M059J (cell line): ENCODE data around the gene MTCL3.

Source experiments
- DNase-seq: peaks from one replicate; pipeline ENCODE4 v3.0.0-alpha.2; 2012; ENCODE audit warnings: low read depth

Gene MTCL3

GRCh38 chr6:127515234-127515793, 3.8 kb downstream of the MTCL3 start:
- no peak for DNase-seq

DNA sequence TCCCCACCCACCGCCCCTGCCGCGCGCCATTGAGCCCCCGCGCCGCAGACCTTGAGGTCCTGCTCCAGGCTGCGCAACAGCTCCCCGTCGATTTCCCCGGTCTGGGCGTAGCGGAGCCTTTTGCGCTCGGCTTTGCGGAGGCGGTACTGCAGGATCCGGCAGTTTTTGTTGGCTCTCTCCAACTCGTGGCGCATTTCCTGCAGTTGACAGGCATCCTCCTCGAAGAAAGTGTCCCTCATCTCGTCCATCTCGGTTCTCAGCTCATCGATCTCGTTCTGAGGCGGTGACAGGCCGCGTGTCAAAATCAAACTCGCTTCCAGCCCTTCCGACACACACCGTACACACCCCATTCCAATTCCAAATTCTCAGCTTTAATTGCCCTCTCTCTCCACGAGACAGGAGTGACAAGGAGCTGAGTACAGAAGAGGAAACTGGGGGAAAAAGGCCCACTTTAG, 4.3 kb downstream of the MTCL3 start:
- DNase-seq: no peak

- no peak for DNase-seq
These were observed 4.9 kb downstream of the MTCL3 start for GRCh38 chr6:127514179-127514772.

DNA sequence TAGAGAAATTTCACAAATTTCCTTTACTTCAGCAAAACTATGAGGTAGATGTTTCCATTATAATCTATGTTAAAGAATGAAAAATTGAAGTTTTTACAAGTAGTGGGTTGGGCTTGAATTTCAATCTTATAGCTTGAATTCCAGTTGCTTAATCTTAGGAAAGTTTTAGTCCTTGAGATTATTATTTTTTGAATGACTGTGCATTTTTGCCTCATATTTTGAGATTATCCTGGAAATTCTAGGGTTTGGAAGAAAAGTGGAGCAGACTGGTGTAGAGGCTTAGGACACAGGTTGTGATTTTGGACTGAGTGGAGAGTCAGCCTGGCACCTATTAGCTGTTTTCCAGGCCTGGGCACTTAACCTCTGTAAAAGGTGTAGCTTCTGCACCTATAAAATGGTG, 5.7 kb downstream of the MTCL3 start:
- DNase-seq: no peak

DNA sequence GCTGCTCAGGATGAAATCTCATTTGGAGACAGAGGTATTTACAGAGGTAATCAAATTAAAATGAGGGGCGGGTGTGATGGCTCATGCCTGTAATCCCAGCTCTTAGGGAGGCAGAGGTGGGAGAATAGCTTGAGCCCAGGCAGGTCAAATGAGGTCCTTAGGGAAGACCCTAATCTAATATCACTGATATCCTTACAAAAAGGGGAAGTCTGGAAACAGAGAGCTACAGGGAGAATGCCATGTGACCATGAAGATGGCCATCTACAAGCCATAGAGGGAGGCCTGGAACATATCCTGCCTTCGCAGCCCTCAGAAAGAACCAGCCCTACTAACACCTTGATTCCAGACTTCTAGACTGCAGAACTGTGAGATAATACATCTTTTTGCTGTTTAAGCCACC, 8.3 kb downstream of the MTCL3 start:
- no peak for DNase-seq

- DNase-seq: no peak
These were observed 12.2 kb downstream of the MTCL3 start for GRCh38 chr6:127506894-127507293.

- DNase-seq: no peak
These were observed 16.1 kb downstream of the MTCL3 start for GRCh38 chr6:127503022-127503421.

DNA sequence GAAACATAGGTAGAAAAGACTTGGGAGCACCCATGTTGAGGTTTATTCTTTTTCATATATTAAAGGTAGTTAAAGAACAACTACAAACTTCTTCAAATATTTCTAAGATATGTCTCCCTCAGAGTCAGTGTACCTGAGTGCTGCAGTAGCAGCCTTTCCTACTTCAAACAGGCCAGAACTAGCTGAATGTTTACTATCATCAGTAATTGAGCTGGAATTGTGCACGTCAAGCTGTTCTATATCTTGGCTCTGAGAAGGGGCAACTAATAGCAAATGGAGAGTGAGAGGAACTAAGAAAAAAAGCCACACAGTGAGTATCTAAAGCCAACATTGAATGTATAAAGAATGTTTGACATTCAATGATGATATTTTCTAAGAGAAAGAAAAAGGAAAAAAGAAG, 21.7 kb downstream of the MTCL3 start:
- no peak for DNase-seq

GRCh38 chr6:127496471-127496870, 22.7 kb downstream of the MTCL3 start:
- DNase-seq: no peak

DNA sequence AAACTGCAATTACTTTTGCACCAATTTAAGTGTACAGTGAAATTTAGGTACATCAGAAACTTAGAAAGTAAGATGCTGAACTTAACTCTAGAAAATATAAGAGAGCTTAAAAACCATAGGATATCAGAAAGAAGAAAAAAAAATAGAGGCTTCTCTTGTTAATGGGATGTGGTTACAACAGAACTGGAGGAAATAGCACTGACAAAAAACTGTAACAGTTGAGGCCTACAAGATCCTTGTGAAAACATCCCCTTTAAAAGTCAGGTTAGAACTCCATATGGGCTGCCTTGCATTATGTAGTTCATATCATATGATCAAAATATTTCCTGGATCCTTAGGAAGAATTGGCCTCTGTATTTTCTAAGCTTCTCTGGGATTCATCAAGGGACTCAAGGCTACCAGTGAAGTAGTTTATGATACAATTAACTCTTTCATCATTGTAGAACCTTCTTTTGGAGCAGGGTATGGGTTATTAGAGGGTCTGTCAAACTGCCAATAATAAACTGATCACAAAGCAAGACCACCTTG, 24.8 kb downstream of the MTCL3 start:
- no peak for DNase-seq

- DNase-seq: no peak
These were observed 29.9 kb downstream of the MTCL3 start for GRCh38 chr6:127489248-127489647.

DNA sequence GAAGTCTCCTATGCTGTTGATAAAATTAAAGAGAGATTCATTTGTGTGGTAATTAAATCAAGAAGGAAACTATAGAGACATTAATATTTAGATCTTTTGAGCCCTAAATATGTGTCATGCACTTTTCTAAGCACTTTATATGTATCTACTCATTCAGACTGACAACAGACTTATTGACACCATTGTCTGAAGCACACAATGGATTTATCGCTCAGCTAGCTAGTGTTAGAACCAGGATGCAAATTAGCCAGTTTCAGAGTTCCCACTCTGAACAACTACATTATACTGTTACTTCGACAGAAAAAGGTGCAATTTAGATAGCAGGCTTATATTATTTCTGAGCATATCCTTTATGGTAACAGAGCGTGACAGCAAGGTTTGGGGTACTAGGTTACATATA, 32.2 kb downstream of the MTCL3 start:
- DNase-seq: no peak

DNA sequence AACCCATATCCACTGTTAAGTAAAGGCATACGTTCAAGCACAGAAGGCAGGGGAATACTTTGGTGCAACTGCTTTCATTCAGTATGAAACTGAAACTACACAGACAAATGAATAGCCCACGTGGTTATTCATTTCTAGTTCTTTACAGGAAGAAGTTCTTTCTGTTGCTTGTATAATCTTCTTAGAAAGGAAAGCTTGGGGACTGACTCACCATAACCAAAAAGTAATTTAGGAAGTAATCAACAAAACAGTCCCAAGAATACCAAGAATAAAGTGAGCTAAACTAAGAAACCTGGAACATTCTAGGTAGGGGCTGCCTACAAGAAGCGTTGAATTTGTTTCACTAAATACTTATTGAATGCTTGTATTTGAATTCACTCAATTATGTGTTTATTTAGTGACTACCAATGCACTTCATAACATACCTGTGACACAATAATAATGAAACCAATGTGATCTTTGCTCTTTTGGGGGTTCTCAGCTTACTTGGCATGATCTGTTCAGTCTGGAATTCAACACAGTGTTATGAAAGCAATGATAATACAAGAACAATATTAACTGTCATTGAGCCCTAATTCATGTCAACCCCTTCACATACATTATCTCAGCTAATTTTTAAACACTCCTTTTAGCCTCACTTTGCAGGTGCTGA, 34.8 kb downstream of the MTCL3 start:
- peak; percentile 82 for DNase-seq

- DNase-seq: peak; percentile 13
These were observed 35.6 kb downstream of the MTCL3 start for GRCh38 chr6:127483399-127484055.

DNA sequence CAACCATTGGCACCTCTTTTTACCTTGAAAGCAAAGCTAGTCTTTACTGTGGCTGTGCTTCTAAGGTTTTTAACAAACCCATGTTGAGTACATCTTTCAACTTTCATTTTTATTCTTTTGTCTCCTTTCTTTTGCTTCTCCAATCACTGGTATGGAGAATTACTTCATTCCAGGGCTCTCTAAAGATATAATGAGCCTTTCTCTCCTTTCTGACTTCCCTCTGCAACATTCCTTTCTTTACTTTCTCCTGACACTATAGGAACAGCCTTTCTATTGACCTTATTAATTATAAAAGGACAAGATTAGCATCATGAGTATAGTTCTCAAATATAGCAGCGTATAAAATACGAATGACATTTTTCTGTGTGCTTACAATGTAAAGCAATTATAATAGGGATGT, 36.8 kb downstream of the MTCL3 start:
- DNase-seq: peak; percentile 8

DNA sequence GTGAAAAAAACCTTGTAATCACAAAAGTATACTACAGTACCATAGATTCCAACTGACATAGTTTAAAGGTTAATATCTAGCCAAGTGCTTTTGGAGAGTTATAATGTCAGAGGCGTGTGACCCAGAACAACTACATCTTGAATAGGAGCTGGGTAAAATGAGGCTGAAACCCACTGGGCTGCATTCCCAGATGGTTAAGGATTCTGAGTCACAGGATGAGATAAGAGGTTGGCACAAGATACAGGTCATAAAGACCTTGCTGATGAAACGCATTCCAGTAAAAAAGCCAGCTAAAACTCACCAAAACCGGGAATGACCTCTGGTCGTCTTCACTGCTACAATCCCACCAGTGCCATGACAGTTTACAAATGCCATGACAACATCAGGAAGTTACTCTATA, 37.5 kb downstream of the MTCL3 start:
- peak; percentile 97 for DNase-seq

GRCh38 chr6:127481111-127481510, 38.0 kb downstream of the MTCL3 start:
- peak; percentile 81 for DNase-seq

DNA sequence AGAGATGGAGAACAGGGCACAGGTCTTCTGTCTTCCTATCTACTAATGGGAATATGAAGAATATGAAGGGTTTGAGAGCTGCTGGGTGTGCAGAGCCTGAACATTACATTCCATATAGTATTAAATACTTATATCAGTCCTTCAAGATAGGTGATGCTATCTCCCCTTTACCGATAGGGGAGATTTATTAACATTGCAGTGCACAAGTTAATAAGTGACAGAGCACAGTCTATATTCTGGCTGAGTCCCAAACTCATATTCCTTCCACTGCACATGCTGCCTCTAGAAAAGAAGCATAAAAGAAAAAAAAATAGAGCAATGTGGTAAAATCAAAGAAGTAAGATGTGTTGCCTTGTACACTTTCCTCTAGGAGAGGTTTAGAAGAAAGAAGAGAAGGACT, 41.5 kb downstream of the MTCL3 start:
- DNase-seq: no peak

DNA sequence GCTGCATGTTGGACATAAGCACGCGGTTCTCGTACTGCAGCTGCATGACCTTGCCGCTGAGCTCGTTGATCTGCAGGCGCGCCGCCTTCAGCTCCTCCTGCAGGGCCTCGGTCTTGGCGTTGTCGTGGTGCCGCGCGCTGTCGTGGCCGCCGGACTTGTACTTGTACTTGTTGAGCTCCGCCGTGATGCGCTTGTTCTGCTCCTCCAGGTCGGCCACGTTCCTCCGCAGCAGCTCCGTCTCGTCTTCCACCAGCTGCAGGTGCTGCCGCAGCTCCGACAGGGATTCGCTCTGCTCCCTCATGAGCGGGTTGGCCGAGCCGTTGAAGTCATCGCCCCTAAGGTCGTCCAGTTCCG, 43.3 kb downstream of the MTCL3 start:
- no peak for DNase-seq

DNA sequence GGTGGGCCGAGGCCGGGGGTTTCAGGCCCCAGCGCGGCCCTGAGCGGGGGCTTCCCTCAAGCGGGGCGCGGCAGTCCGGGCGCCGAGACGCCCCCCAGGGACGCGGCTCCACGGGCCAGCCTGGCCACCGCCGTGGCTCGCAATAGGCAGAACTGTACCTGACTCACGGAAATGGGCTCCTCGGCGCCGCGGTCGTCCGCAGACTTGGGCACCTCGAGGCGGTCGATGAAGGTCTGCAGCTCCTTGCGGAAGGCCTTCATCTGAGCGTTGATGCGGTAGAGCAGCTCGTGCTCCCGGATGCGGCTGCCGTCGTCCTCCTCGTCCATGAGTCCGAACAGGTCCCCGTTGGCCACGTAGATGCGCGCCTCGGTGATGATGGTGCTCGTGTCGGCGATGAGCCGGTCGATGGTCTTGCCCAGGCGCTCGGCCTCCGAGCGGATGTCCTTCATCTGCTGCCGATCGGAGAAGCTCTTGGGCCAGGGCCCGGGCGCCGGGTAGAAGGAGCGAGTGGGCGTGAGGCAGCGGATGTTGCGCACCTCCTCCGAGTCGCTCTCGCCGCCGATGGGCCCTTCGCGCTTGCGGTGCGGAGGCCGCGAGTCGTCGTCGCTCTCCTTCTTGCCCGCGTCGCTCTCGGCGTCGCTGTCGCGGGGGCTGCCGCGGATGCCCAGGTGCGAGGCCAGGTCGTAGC, 43.9 kb downstream of the MTCL3 start:
- DNase-seq: no peak

- peak; percentile 64 for DNase-seq
These were observed 47.5 kb downstream of the MTCL3 start for GRCh38 chr6:127471379-127472255.
